Spleen (tissue), 11 donors: Measurements from ENCODE around the gene BMX. TPM values are rescaled to one million over a fixed set of nuclear protein-coding genes. Genes with fewer than 3 reads are reported as not detected.

Experiments
- DNase-seq: peaks from one replicate; pipeline ENCODE4 v3.0.0-alpha.2; 2020
- H3K27ac ChIP-seq, 8 donors: fragments of 200-600 bp; sonication (generic) in 7 of 8; 1 replicate in 4 of 8; 2 replicates in 4 of 8; pipeline versions ENCODE4 v1.5.0 to v1.8.0; 2016 to 2021; ENCODE audit warnings: inconsistent platforms in 4 of 8, mild to moderate bottlenecking in 4 of 8, moderate library complexity in 1 of 8
- H3K27me3 ChIP-seq, 7 donors: fragments of 200-600 bp; sonication (generic) in 6 of 7; replicated peaks in 1 of 7; 1 replicate in 4 of 7; 2 replicates in 3 of 7; pipeline versions ENCODE4 v1.5.0 to v1.8.0; 2016 to 2021; ENCODE audit warnings: inconsistent platforms in 3 of 7, mild to moderate bottlenecking in 1 of 7
- H3K36me3 ChIP-seq, 6 donors: fragments of 200-600 bp; sonication (generic) in 5 of 6; 1 replicate in 4 of 6; 2 replicates in 2 of 6; pipeline versions ENCODE4 v1.5.0 to v1.8.0; 2016 to 2021; ENCODE audit warnings: inconsistent platforms in 2 of 6
- H3K4me1 ChIP-seq, 6 donors: fragments of 200-600 bp; sonication (generic) in 5 of 6; 1 replicate in 3 of 6; 2 replicates in 3 of 6; pipeline versions ENCODE4 v1.5.0 to v1.8.0; 2016 to 2021; ENCODE audit warnings: inconsistent platforms in 3 of 6
- H3K4me3 ChIP-seq, 8 donors: fragments of 200-600 bp; sonication (generic) in 7 of 8; 1 replicate in 4 of 8; 2 replicates in 4 of 8; pipeline versions ENCODE4 v1.5.0 to v1.8.0; 2016 to 2021; ENCODE audit warnings: inconsistent platforms in 4 of 8, mild to moderate bottlenecking in 4 of 8, moderate library complexity in 2 of 8
- H3K9me3 ChIP-seq, 8 donors: fragments of 200-600 bp; sonication (generic) in 7 of 8; 1 replicate in 4 of 8; 2 replicates in 4 of 8; pipeline versions ENCODE4 v1.5.0 to v1.8.0; 2016 to 2021; ENCODE audit warnings: inconsistent platforms in 4 of 8
- POLR2A ChIP-seq, 3 donors: fragments of 450-650 bp; IDR thresholded peaks; one replicate each; pipeline ENCODE4 v1.5.1; 2017; ENCODE audit warnings: antibody characterized with exemption in 3 of 3, mild to moderate bottlenecking in 1 of 3
- POLR2AphosphoS5 ChIP-seq, 3 donors: sonication (generic); formaldehyde crosslinking; IDR thresholded peaks; one replicate each; pipeline ENCODE4 v1.5.1; 2017; ENCODE audit warnings: antibody characterized with exemption in 3 of 3
- WGBS, 5 donors: extraction: QIAGEN DNeasy Blood & Tissue Kit in 3 of 5; methylation state at CpG; one replicate each; pipeline versions ENCODE4 v1.1.5 to v1.1.7; 2013 to 2018; 5-methylcytosine and 5-hydroxymethylcytosine counted together
- intact Hi-C: fragments of 100-400 bp; cut with DNase I; formaldehyde crosslinking; loops from one replicate; pipeline ENCODE4 v1.15.0; 2023; ENCODE audit warnings: low total_unique reads
- polyA plus RNA-seq, 3 donors: library from polyadenylated mRNA; stranded (reverse); fragments of 200-250 nt; gene quantifications; one replicate each; pipeline ENCODE4 v1.2.1, GENCODE V29; 2013
- total RNA-seq, 7 donors: library from RNA; depleted of rRNA in 3 of 7; stranded (reverse); fragments of >200 nt in 3 of 7; fragmentation: NEBNext Ultra II Directional in 4 of 7; extraction: Animal tissue kit (Norgen Biotek cat#: 25700) in 4 of 7; gene quantifications; one replicate each; pipeline versions ENCODE4 v1.1.0 to v1.2.1, GENCODE V29; 2016 to 2021
- TF ChIP-seq, protein P1 (sequence below), 11 experiments: fragments of 200-600 bp in 7 of 11; fragments of 450-650 bp in 4 of 11; sonication (generic) in 4 of 11; IDR thresholded peaks in 8 of 11; conservative IDR thresholded peaks in 3 of 11; 1 replicate in 7 of 11; 2 replicates in 4 of 11; pipeline versions ENCODE4 v1.4.0 to v1.8.0; 2016 to 2021; ENCODE audit warnings: antibody characterized with exemption in 11 of 11, inconsistent platforms in 4 of 11, mild to moderate bottlenecking in 1 of 11
- donor health status: healthy with polysubstance abuse.
- donor health status: DM: no; HTN: no; CAD: no; lungs with moderate emphysema.
- donor health status: DM: no; HTN: no; CAD: no.
- donor health status: Bipolar disorder and iron deficiency.
- donor health status: healthy.
- donor health status: DM: no; HTN: no; CAD: no.
- donor health status: DM: yes; HTN: yes; CAD: no.

The BMX gene
- total and polyA plus RNA-seq, 10 donors = 0.67 to 7.4 (median 2.6) TPM

DNA sequence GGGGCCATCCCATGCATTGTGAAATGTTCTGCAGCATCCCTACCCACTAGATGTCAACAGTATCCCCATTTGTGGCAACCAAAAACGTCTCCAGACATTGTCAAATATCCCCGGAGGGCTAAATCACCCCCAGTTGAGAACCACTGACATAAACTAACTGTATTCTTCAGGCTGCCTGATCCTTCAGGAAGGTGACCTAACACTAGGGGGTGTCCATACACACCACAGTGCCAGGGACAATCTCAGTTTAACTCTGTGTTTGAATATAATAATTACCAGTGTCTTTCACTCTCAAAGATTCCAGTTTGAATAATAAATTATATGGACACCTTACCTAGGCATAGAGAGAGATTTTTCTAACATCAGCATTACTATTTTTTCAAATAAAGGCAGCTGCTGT, 93.8 kb downstream of the BMX start:
- no peak overlapping the region for H3K27ac ChIP-seq
- no peaks in the 10 kb centered on the region for H3K36me3 ChIP-seq
- no peak for DNase-seq
- H3K27me3 ChIP-seq = peaks cover 0 to 21% (median 0%) of the 10 kb centered on the region in 7 donors
- WGBS, 5 donors = 48 to 67% (median 55%) methylated on average over 2 of the region's 2 CpGs
- H3K4me1 ChIP-seq = no peaks in the 10 kb centered on the region
- H3K4me3 ChIP-seq = no peak overlapping the region
- no peak for TF ChIP-seq POLR2AphosphoS5 (IDR thresholded peaks at IDR 0.05)
- TF ChIP-seq, protein P1, sequence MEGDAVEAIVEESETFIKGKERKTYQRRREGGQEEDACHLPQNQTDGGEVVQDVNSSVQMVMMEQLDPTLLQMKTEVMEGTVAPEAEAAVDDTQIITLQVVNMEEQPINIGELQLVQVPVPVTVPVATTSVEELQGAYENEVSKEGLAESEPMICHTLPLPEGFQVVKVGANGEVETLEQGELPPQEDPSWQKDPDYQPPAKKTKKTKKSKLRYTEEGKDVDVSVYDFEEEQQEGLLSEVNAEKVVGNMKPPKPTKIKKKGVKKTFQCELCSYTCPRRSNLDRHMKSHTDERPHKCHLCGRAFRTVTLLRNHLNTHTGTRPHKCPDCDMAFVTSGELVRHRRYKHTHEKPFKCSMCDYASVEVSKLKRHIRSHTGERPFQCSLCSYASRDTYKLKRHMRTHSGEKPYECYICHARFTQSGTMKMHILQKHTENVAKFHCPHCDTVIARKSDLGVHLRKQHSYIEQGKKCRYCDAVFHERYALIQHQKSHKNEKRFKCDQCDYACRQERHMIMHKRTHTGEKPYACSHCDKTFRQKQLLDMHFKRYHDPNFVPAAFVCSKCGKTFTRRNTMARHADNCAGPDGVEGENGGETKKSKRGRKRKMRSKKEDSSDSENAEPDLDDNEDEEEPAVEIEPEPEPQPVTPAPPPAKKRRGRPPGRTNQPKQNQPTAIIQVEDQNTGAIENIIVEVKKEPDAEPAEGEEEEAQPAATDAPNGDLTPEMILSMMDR (IDR thresholded peaks at IDR 0.05 in 8 of 11, conservative IDR thresholded peaks at IDR 0.05 in 3 of 11) = no peak
- no peaks in the 10 kb centered on the region for H3K9me3 ChIP-seq
- intact Hi-C loops = no loop called here

DNA sequence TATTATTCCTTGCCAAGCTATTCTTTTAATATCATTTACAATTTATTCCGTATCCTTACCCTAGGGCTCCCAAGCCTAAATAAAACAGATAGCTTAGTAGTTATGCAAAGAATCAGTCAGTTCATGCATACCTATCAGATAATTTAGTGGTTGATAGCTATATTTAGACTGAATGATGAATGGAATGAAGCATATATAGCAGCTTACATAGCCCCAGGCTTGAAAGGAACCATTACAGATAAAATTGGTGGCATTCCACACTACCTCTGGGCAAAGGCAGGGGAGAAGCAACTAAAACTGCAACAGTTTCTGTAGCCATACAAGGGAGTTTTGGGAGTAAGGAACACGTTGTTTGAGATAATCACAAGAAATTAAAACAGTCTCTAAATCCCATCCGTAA, 97.4 kb downstream of the BMX start:
- H3K4me3 ChIP-seq = no peak overlapping the region
- H3K27ac ChIP-seq = no peak overlapping the region
- H3K27me3 ChIP-seq = peaks cover 0 to 33% (median 0%) of the 10 kb centered on the region in 7 donors
- no peaks in the 10 kb centered on the region for H3K4me1 ChIP-seq
- DNase-seq = no peak
- H3K36me3 ChIP-seq = no peaks in the 10 kb centered on the region
- intact Hi-C loops = no loop called here
- H3K9me3 ChIP-seq = no peaks in the 10 kb centered on the region
- 58 to 88% (median 85%) methylated on average over 3 of the region's 3 CpGs for WGBS, 5 donors
- TF ChIP-seq POLR2AphosphoS5 (IDR thresholded peaks at IDR 0.05) = no peak
- TF ChIP-seq, protein P1 (IDR thresholded peaks at IDR 0.05 in 8 of 11, conservative IDR thresholded peaks at IDR 0.05 in 3 of 11) = no peak

DNA sequence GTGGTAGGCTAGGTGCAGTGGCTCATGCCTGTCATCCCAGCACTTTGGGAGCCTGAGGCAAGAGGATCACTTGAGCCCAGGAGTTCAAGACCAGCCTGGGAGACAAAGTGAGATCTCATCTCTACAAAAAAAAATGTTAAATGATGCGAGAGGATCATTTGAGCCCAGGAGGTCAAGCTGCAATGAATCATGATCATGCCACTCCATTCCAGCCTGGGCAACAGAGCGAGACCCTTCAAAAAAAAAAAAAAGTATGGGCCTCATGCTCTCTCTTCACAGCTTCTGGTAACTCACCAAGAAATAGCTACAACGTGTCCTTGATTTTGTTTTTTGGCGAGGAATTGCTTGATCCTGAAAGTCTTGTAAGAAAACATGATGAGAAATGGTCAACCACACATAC, 98.9 kb downstream of the BMX start:
- WGBS, 5 donors = 61 to 92% (median 84%) methylated on average over 4 of the region's 4 CpGs
- intact Hi-C loops = no loop called here
- DNase-seq = no peak
- no peaks in the 10 kb centered on the region for H3K36me3 ChIP-seq
- TF ChIP-seq POLR2AphosphoS5 (IDR thresholded peaks at IDR 0.05) (no peak), POLR2A (IDR thresholded peaks at IDR 0.05) (no peak)
- TF ChIP-seq, protein P1 (IDR thresholded peaks at IDR 0.05 in 8 of 11, conservative IDR thresholded peaks at IDR 0.05 in 3 of 11) = no peak
- H3K27me3 ChIP-seq = peaks cover 0 to 33% (median 0%) of the 10 kb centered on the region in 7 donors
- H3K4me3 ChIP-seq = no peak overlapping the region
- no peaks in the 10 kb centered on the region for H3K9me3 ChIP-seq
- no peak overlapping the region for H3K27ac ChIP-seq
- H3K4me1 ChIP-seq = no peaks in the 10 kb centered on the region

DNA sequence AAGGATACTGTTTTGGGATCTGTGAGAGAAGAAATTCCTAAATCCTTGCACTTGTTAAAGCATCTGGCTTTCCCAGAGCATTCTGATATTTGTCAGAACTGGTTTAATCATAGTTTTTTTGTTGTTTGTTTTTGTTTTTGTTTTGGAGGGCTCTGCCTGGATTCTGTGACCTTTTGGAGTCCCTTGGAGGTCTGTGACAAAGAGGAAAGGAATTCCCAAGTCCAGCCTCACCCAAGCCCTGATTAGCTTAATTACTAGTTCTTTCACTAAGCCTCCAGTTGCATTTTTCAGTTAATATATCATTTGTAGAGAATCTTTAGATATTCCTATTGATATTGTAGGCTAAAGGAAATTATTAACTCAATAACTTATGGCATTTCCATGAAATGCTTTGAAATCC, 99.4 kb downstream of the BMX start:
- Histone ChIP-seq H3K36me3 (no peaks in the 10 kb centered on the region), H3K4me3 (no peak overlapping the region), H3K27ac (no peak overlapping the region), H3K4me1 (no peaks in the 10 kb centered on the region), H3K9me3 (no peaks in the 10 kb centered on the region), H3K27me3 (peaks cover 0 to 38% (median 0%) of the 10 kb centered on the region in 7 donors)
- no peak for DNase-seq
- TF ChIP-seq, protein P1 (IDR thresholded peaks at IDR 0.05 in 8 of 11, conservative IDR thresholded peaks at IDR 0.05 in 3 of 11) = no peak
- TF ChIP-seq POLR2AphosphoS5 (IDR thresholded peaks at IDR 0.05) (no peak), POLR2A (IDR thresholded peaks at IDR 0.05) (no peak)
- intact Hi-C loops = no loop called here
